IPS-18a (cell line): Measurements from ENCODE around the gene TRNP1.

Experiments used
- H3K27ac ChIP-seq: one replicate; pipeline ENCODE4 v1.5.1; 2013; ENCODE audit warnings: low read length
- H3K27me3 ChIP-seq: one replicate; pipeline ENCODE4 v1.6.1; 2013; ENCODE audit warnings: mild to moderate bottlenecking, low read length; ENCODE audit not compliant: control insufficient read depth, insufficient read depth
- H3K36me3 ChIP-seq: one replicate; pipeline ENCODE4 v1.6.1; 2013; ENCODE audit warnings: low read depth, low read length; ENCODE audit not compliant: control insufficient read depth
- H3K4me1 ChIP-seq: one replicate; pipeline ENCODE4 v1.6.1; 2013; ENCODE audit warnings: low read depth, low read length; ENCODE audit not compliant: control insufficient read depth
- H3K4me3 ChIP-seq: one replicate; pipeline ENCODE4 v1.5.1; 2013; ENCODE audit warnings: low read length
- H3K9ac ChIP-seq: one replicate; pipeline ENCODE4 v1.6.1; 2013; ENCODE audit warnings: mild to moderate bottlenecking, low read length, moderate library complexity
- H3K9me3 ChIP-seq: one replicate; pipeline ENCODE4 v1.6.1; 2013; ENCODE audit warnings: low read depth, low read length; ENCODE audit not compliant: control insufficient read depth

The TRNP1 gene

GRCh38 chr1:26996024-26996423 lies 2.5 kb downstream of the TRNP1 start:
- Histone ChIP-seq H3K9ac (no peak overlapping the region), H3K4me1 (peaks cover 50% of the 10 kb centered on the region), H3K4me3 (peak overlapping the region; percentile 88)

GRCh38 chr1:26996665-26997064 lies 3.2 kb downstream of the TRNP1 start:
- Histone ChIP-seq H3K27me3 (peaks cover 21% of the 10 kb centered on the region), H3K27ac (no peak overlapping the region), H3K4me3 (peak overlapping the region; percentile 88), H3K36me3 (peaks cover 15% of the 10 kb centered on the region), H3K4me1 (peaks cover 50% of the 10 kb centered on the region), H3K9ac (no peak overlapping the region), H3K9me3 (no peaks in the 10 kb centered on the region)

More at GRCh38 chr1:26996024-26996423, 2.5 kb downstream of the TRNP1 start:
- Histone ChIP-seq H3K9me3 (no peaks in the 10 kb centered on the region), H3K36me3 (peaks cover 15% of the 10 kb centered on the region), H3K27me3 (peaks cover 22% of the 10 kb centered on the region), H3K27ac (no peak overlapping the region)

GRCh38 chr1:26998429-26999300 lies 5.2 kb downstream of the TRNP1 start:
- peaks cover 15% of the 10 kb centered on the region for H3K36me3 ChIP-seq
- H3K27ac ChIP-seq, result peak overlapping the region; percentile 63
- peaks cover 51% of the 10 kb centered on the region for H3K4me1 ChIP-seq
- peak overlapping the region; percentile 53 for H3K9ac ChIP-seq
- no peaks in the 10 kb centered on the region for H3K9me3 ChIP-seq
- H3K27me3 ChIP-seq, result peaks cover 9% of the 10 kb centered on the region
- peak overlapping the region; percentile 31 for H3K4me3 ChIP-seq

- Histone ChIP-seq H3K9ac (peak overlapping the region; percentile 55), H3K4me1 (peaks cover 60% of the 10 kb centered on the region), H3K9me3 (no peaks in the 10 kb centered on the region), H3K36me3 (peaks cover 21% of the 10 kb centered on the region), H3K27me3 (peaks cover 8% of the 10 kb centered on the region), H3K27ac (peak overlapping the region; percentile 79), H3K4me3 (peak overlapping the region; percentile 31)
These were observed 6.0 kb downstream of the TRNP1 start for GRCh38 chr1:26999440-26999987.

- H3K27me3 ChIP-seq, result peaks cover under 1% of the 10 kb centered on the region
- H3K9ac ChIP-seq, result peak overlapping the region; percentile 55
- peak overlapping the region; percentile 19 for H3K4me3 ChIP-seq
- H3K4me1 ChIP-seq, result peaks cover 62% of the 10 kb centered on the region
- no peaks in the 10 kb centered on the region for H3K9me3 ChIP-seq
- peaks cover 28% of the 10 kb centered on the region for H3K36me3 ChIP-seq
- H3K27ac ChIP-seq, result peak overlapping the region; percentile 79
These were observed 6.8 kb downstream of the TRNP1 start for GRCh38 chr1:27000090-27000816.

- Histone ChIP-seq H3K9me3 (no peaks in the 10 kb centered on the region), H3K4me3 (no peak overlapping the region), H3K4me1 (peaks cover 61% of the 10 kb centered on the region), H3K27me3 (no peaks in the 10 kb centered on the region), H3K9ac (no peak overlapping the region), H3K27ac (no peak overlapping the region), H3K36me3 (peaks cover 31% of the 10 kb centered on the region)
These were observed 7.4 kb downstream of the TRNP1 start for GRCh38 chr1:27000817-27001460.

GRCh38 chr1:27001570-27002360 lies 8.3 kb downstream of the TRNP1 start:
- peaks cover 62% of the 10 kb centered on the region for H3K4me1 ChIP-seq
- H3K4me3 ChIP-seq, result no peak overlapping the region
- H3K36me3 ChIP-seq, result peaks cover 37% of the 10 kb centered on the region
- H3K27ac ChIP-seq, result no peak overlapping the region
- H3K9ac ChIP-seq, result no peak overlapping the region
- H3K9me3 ChIP-seq, result no peaks in the 10 kb centered on the region
- H3K27me3 ChIP-seq, result no peaks in the 10 kb centered on the region

GRCh38 chr1:27003745-27004470 lies 10.4 kb downstream of the TRNP1 start:
- peaks cover 64% of the 10 kb centered on the region for H3K4me1 ChIP-seq
- H3K9me3 ChIP-seq, result no peaks in the 10 kb centered on the region
- no peak overlapping the region for H3K4me3 ChIP-seq
- peak overlapping the region; percentile 49 for H3K27ac ChIP-seq
- H3K36me3 ChIP-seq, result peaks cover 37% of the 10 kb centered on the region
- H3K9ac ChIP-seq, result no peak overlapping the region
- H3K27me3 ChIP-seq, result no peaks in the 10 kb centered on the region

GRCh38 chr1:27004471-27005165 lies 11.1 kb downstream of the TRNP1 start:
- Histone ChIP-seq H3K4me1 (peaks cover 65% of the 10 kb centered on the region), H3K9me3 (no peaks in the 10 kb centered on the region), H3K4me3 (no peak overlapping the region), H3K27ac (peak overlapping the region; percentile 6), H3K9ac (no peak overlapping the region), H3K36me3 (peaks cover 42% of the 10 kb centered on the region), H3K27me3 (no peaks in the 10 kb centered on the region)

GRCh38 chr1:27005166-27005530 lies 11.7 kb downstream of the TRNP1 start:
- Histone ChIP-seq H3K4me1 (peaks cover 65% of the 10 kb centered on the region), H3K9ac (no peak overlapping the region)

More at GRCh38 chr1:27005166-27005530, 11.7 kb downstream of the TRNP1 start:
- H3K27me3 ChIP-seq, result no peaks in the 10 kb centered on the region
- no peaks in the 10 kb centered on the region for H3K9me3 ChIP-seq
- H3K4me3 ChIP-seq, result no peak overlapping the region
- peaks cover 43% of the 10 kb centered on the region for H3K36me3 ChIP-seq
- H3K27ac ChIP-seq, result no peak overlapping the region
